K562 (cell line): ENCODE measurements around the gene HTT-AS.

Experiments
- CTCF ChIP-seq, 3 experiments: IDR thresholded peaks in 2 of 3; conservative IDR thresholded peaks in 1 of 3; 2 replicates each; pipeline ENCODE4 v1.5.1; 2011 to 2012; ENCODE audit warnings: low read length in 3 of 3, mild to moderate bottlenecking in 3 of 3, control low read depth in 2 of 3, improper control_type of control experiment in 1 of 3, inconsistent platforms in 1 of 3, low read depth in 1 of 3, mixed read lengths in 1 of 3, moderate library complexity in 1 of 3; ENCODE audit not compliant: insufficient read depth in 2 of 3
- EZH2 ChIP-seq: IDR thresholded peaks from 2 replicates; pipeline ENCODE4 v1.6.1; 2012; ENCODE audit warnings: low read depth, mild to moderate bottlenecking, inconsistent platforms, low read length, borderline replicate concordance
- HCFC1 ChIP-seq: IDR thresholded peaks from 2 replicates; pipeline ENCODE4 v1.6.1; 2012; ENCODE audit warnings: low read depth, low read length, improper control_type of control experiment
- HOMEZ ChIP-seq: fragments of 250-450 bp; sonication (Bioruptor Pico); IDR thresholded peaks from 2 replicates; pipeline ENCODE4 v1.4.0; 2020; ENCODE audit warnings: mild to moderate bottlenecking, moderate library complexity
- MAFF ChIP-seq: IDR thresholded peaks from 2 replicates; pipeline ENCODE4 v1.6.1; 2012; ENCODE audit warnings: low read length, improper control_type of control experiment
- NFIC ChIP-seq: fragments of 450-650 bp; IDR thresholded peaks from 2 replicates; pipeline ENCODE4 v1.6.1; 2017; ENCODE audit warnings: mild to moderate bottlenecking, inconsistent platforms
- NFRKB ChIP-seq: fragments of 450-650 bp; IDR thresholded peaks from 2 replicates; pipeline ENCODE4 v1.6.1; 2016; ENCODE audit warnings: low read depth
- POLR2A ChIP-seq: fragments of 450-650 bp; conservative IDR thresholded peaks from 2 replicates; pipeline ENCODE4 v1.6.1; 2016
- RBM39 ChIP-seq: fragments of 200-400 bp; formaldehyde crosslinking; optimal IDR thresholded peaks from 2 replicates; pipeline ENCODE3; 2018; ENCODE audit warnings: low read depth, low read length
- TAF1 ChIP-seq: IDR thresholded peaks from 2 replicates; pipeline ENCODE4 v1.6.1; 2011; ENCODE audit warnings: mild to moderate bottlenecking, low read length, moderate library complexity; ENCODE audit not compliant: insufficient read depth, control insufficient read depth, severe bottlenecking; ENCODE audit errors: extremely low read depth
- THRA ChIP-seq: fragments of 450-650 bp; IDR thresholded peaks from 2 replicates; pipeline ENCODE4 v1.6.1; 2017; ENCODE audit warnings: mild to moderate bottlenecking, moderate library complexity
- ZBED1 ChIP-seq: IDR thresholded peaks from 2 replicates; pipeline ENCODE4 v1.6.1; 2014
- ZNF212 ChIP-seq: fragments of 450-650 bp; formaldehyde crosslinking; IDR thresholded peaks from 2 replicates; pipeline ENCODE4 v1.4.0; 2020; ENCODE audit warnings: mild to moderate bottlenecking
- ZNF740 ChIP-seq, 3 experiments: fragments of 200-800 bp in 1 of 3; sonication (Bioruptor generic) in 1 of 3; sonication (generic) in 1 of 3; formaldehyde crosslinking in 1 of 3; IDR thresholded peaks; 2 replicates each; pipeline versions ENCODE4 v1.6.1 to v1.8.0; 2016 to 2022; ENCODE audit warnings: mild to moderate bottlenecking in 2 of 3, missing compliant biosample characterization in 2 of 3, missing genetic modification characterization in 2 of 3, missing genetic modification reagents in 1 of 3

GRCh38 chr4:3069661-3070199, 4.6 kb downstream of the HTT-AS start:
- TF ChIP-seq MAFF, result no peak
- no peak for TF ChIP-seq ZNF212 (CRISPR knock-in tag)
- no peak for TF ChIP-seq POLR2A
- no peak for TF ChIP-seq TAF1
- TF ChIP-seq CTCF (IDR thresholded peaks at IDR 0.05 in 2 of 3, conservative IDR thresholded peaks at IDR 0.05 in 1 of 3; ENCODE audit: insufficient read depth in 2 of 3, low read depth in 1 of 3, low read length in 3 of 3), result no peak
- TF ChIP-seq HOMEZ, result no peak
- TF ChIP-seq ZBED1, result no peak
- no peak for TF ChIP-seq HCFC1
- TF ChIP-seq THRA, result no peak
- no peak for TF ChIP-seq EZH2
- no peak for TF ChIP-seq ZNF740 (CRISPR knock-in tag; IDR thresholded peaks at IDR 0.05)
- no peak for TF ChIP-seq ZNF740 (tag; IDR thresholded peaks at IDR 0.05)
- TF ChIP-seq RBM39, result no peak
- no peak for TF ChIP-seq NFIC
- TF ChIP-seq NFRKB, result no peak
